K562 (cell line): Measurements from ENCODE around the gene DSE.

Experiments used
- CTCF ChIP-seq, 3 experiments: IDR thresholded peaks in 2 of 3; conservative IDR thresholded peaks in 1 of 3; 2 replicates each; pipeline ENCODE4 v1.5.1; 2011 to 2012; ENCODE audit warnings: low read length in 3 of 3, mild to moderate bottlenecking in 3 of 3, control low read depth in 2 of 3, improper control_type of control experiment in 1 of 3, inconsistent platforms in 1 of 3, low read depth in 1 of 3, mixed read lengths in 1 of 3, moderate library complexity in 1 of 3; ENCODE audit not compliant: insufficient read depth in 2 of 3
- HDAC1 ChIP-seq, 2 experiments: fragments of 450-650 bp; IDR thresholded peaks; 2 replicates each; pipeline ENCODE4 v1.6.1; 2016 to 2017; ENCODE audit warnings: inconsistent platforms in 1 of 2, mild to moderate bottlenecking in 1 of 2, moderate library complexity in 1 of 2
- MCM7 ChIP-seq, 2 experiments: fragments of 450-650 bp; IDR thresholded peaks; 2 replicates each; pipeline ENCODE4 v1.6.1; 2016 to 2018
- MEIS2 ChIP-seq: fragments of 450-650 bp; IDR thresholded peaks from 2 replicates; pipeline ENCODE4 v1.6.1; 2014; ENCODE audit warnings: mild to moderate bottlenecking; ENCODE audit not compliant: partially characterized antibody
- PATZ1 ChIP-seq: fragments of 250-450 bp; sonication (Bioruptor Pico); IDR thresholded peaks from 2 replicates; pipeline ENCODE4 v1.5.0; 2020; ENCODE audit warnings: mild to moderate bottlenecking, borderline replicate concordance
- POLR2A ChIP-seq: fragments of 450-650 bp; conservative IDR thresholded peaks from 2 replicates; pipeline ENCODE4 v1.6.1; 2016
- RCOR1 ChIP-seq, 2 experiments: IDR thresholded peaks; 2 replicates each; pipeline ENCODE4 v1.6.1; 2012; ENCODE audit warnings: low read depth in 2 of 2, low read length in 2 of 2, borderline replicate concordance in 1 of 2, improper control_type of control experiment in 1 of 2
- TCF3 ChIP-seq: sonication (generic); formaldehyde crosslinking; IDR thresholded peaks from 2 replicates; pipeline ENCODE4 v1.4.0; 2020; ENCODE audit warnings: mild to moderate bottlenecking, missing genetic modification reagents
- ZBTB26 ChIP-seq: fragments of 450-650 bp; formaldehyde crosslinking; IDR thresholded peaks from 2 replicates; pipeline ENCODE4 v1.4.0; 2022; ENCODE audit warnings: missing genetic modification characterization
- ZFP36 ChIP-seq: fragments of 150-350 bp; IDR thresholded peaks from 2 replicates; pipeline ENCODE4 v1.6.1; 2018; ENCODE audit warnings: low read length, low read depth; ENCODE audit not compliant: partially characterized antibody
- ZNF140 ChIP-seq: fragments of 250-450 bp; sonication (Bioruptor Pico); IDR thresholded peaks from 2 replicates; pipeline ENCODE4 v1.8.0; 2021; ENCODE audit warnings: moderate library complexity, mild to moderate bottlenecking, inconsistent platforms
- ZNF354B ChIP-seq: fragments of 250-450 bp; sonication (Bioruptor Pico); IDR thresholded peaks from 2 replicates; pipeline ENCODE4 v1.4.0; 2020
- ZNF384 ChIP-seq: IDR thresholded peaks from 2 replicates; pipeline ENCODE4 v1.6.1; 2012; ENCODE audit warnings: low read depth, low read length, improper control_type of control experiment

DNA sequence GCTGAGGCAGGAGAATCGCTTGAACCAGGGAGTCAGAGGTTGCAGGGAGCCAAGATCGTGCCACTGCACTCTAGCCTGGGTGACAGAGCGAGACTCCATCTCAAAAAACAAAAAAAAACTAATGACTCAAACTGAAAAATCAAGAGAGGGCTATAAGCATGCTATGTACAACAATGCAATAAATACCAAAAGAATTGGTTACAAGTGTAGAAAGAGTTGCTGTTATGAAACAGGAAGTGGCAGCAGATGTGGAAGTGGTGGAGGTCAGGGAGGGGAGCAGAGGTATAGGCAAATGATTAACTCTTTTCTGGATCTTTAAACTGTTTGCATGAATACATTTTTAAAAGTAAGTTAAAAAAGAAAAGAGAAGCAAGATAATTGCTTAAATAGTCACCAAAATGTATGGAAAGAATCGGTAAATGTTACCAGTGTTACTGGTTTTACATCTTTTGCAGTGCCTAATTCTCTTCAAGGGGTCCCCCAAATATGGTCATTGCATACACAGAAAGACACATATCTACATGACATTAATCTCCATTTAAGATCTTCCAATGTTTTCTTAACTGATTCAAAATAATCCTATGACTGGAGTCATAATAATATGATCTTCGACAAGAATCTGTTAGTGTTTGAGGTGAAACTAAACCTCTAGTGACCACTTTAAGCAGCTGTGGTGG is 105.4 kb downstream of the DSE start:
- TF ChIP-seq RCOR1 (IDR thresholded peaks at IDR 0.05; ENCODE audit: borderline replicate concordance in 1 of 2, low read depth in 2 of 2, low read length in 2 of 2) (no peak), ZBTB26 (CRISPR knock-in tag) (no peak), ZNF140 (CRISPR knock-in tag) (no peak), POLR2A (no peak), CTCF (IDR thresholded peaks at IDR 0.05 in 2 of 3, conservative IDR thresholded peaks at IDR 0.05 in 1 of 3; ENCODE audit: insufficient read depth in 2 of 3, low read depth in 1 of 3, low read length in 3 of 3) (no peak), PATZ1 (no peak), HDAC1 (IDR thresholded peaks at IDR 0.05) (no peak), MEIS2 (no peak), ZNF354B (CRISPR knock-in tag) (no peak), TCF3 (CRISPR knock-in tag) (no peak), MCM7 (IDR thresholded peaks at IDR 0.05) (no peak), ZFP36 (no peak), ZNF384 (no peak)
